ENCODE data around the gene PRC1.

PRC1 gene

GRCh38 chr15:90955624-90956273, 38.6 kb downstream of the PRC1 start:
- DNase-seq (ENCODE audit: low read depth in 2 of 2), result no peak

DNA sequence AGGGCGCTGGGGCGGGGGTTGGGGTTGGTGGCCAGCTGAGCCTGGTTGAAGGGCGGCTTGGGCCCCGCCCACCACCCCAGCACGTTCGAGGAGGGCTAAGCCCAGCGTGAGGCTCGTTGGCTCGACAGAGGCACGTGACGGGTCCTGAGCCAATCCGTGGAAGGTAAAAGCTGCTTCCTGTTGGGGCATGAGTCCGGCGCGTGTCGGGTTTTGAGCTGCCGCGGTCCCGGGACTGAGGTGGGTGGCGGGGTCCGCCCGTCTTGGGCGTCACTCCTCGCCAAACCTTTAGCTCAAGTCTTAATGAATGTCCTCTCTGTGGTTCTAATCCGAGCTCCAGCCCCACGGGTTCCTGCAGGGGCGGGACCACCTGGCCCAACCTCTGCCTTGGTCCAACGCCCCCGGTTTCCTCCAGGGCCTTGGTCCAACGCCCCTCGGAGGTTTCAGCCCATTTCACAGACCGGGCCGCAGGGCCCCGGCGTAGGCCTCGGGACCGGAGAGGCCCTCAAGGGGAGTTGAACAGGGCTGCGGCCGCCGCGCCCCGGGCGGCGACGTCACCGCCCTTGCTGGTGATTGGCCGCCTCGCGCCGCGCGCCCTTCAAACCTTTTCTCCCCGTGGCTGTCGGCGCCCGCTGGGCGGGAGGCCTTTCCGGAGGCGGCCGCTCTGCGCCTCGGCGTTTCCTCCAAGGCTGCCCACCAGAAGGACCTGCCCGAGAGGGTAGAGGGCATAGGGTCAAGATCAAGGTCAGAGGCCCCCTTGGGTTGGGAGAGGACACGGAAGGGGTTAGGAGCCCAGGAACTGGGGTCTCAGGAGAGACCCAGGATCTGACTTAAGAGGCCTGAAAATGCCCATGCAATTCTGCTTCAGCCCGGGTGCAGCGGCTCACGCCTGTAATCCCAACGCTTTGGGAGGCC, 39.4 kb downstream of the PRC1 start, which contains the start of gene RCCD1:
RCCD1 (plus strand) TSS at position 173 of the 912 bp plus-strand sequence. CDS start 1,851 bp downstream, outside the sequence.
- DNase-seq (ENCODE audit: low read depth in 2 of 2), result peak; percentile 85 to 86

DNA sequence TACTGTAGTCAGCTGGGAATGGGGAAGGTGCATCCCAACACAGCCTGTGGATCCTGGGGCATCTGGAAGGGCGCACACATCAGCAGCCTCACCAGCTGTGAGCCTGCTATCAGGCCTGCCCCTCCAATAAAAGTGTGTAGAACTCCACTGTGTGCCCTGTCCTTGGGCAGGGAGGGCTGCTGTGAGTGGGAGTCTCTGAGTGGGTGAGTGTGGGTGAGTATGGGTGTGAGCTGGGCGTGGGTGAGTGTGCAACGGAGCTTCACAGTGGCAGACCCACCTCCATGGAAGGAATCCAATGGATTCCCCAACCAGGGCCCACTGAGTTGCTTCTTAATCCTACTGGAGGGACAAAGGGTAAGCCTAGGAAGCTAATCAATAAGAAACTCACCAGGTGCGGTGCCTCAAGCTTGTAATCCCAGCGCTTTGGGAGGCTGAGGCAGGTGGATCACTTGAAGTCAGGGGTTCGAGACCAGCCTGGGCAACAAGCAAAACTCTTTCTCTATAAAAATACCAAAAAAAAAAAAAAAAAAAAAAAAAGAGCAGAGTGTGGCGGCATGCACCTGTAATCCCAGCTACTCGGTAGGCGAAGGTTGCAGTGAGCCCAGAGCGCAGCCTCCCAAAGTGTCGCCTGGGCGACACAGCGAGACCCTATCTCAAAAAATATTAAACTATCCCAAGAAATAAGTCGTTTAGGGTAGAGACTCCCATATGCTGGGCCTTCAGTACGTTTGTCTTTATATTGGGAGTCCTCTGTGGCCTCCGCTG, 40.2 kb downstream of the PRC1 start:
- DNase-seq (ENCODE audit: low read depth in 2 of 2), result no peak

DNA sequence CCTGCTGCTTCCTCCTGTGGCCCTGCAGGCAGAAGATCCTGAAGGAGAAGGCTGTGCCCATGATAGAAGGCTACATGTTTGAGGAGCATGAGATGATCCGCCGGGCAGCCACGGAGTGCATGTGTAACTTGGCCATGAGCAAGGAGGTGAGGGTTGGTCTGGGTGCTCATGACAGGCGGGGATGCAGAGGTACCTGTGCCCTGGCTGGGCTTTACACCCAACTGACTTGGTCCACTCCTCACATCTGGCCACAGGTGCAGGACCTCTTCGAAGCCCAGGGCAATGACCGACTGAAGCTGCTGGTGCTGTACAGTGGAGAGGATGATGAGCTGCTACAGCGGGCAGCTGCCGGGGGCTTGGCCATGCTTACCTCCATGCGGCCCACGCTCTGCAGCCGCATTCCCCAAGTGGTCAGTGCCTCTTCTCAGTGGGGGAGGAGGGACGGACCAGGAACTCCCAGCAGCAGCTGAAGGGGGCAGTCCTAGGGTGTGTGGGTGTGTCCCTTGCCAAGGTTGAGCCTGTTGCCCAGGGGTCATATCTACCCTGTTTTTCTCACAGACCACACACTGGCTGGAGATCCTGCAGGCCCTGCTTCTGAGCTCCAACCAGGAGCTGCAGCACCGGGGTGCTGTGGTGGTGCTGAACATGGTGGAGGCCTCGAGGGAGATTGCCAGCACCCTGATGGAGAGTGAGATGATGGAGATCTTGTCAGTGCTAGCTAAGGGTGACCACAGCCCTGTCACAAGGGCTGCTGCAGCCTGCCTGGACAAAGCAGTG, 41.2 kb downstream of the PRC1 start:
- DNase-seq (ENCODE audit: low read depth in 2 of 2), result no peak

DNA sequence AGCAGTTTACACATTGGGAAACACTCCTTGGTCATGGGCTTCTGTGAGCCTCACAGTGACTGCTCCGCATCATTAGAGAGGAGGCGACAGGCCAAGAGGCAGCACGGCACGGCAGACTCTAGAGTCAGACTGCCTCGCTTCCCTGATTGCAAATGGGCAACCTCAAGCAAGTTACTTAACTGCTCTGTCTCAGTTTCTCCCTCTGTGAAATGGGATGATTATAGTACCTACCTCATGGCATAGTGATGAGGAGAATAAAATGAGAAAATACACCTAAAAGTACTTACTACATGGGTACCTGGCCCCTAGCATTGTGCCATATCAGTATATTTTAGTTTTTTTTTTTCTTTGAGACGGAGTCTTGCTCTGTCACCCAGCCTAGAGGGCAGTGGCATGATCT, 43.7 kb downstream of the PRC1 start:
- no peak for DNase-seq (ENCODE audit: low read depth in 2 of 2)

DNA sequence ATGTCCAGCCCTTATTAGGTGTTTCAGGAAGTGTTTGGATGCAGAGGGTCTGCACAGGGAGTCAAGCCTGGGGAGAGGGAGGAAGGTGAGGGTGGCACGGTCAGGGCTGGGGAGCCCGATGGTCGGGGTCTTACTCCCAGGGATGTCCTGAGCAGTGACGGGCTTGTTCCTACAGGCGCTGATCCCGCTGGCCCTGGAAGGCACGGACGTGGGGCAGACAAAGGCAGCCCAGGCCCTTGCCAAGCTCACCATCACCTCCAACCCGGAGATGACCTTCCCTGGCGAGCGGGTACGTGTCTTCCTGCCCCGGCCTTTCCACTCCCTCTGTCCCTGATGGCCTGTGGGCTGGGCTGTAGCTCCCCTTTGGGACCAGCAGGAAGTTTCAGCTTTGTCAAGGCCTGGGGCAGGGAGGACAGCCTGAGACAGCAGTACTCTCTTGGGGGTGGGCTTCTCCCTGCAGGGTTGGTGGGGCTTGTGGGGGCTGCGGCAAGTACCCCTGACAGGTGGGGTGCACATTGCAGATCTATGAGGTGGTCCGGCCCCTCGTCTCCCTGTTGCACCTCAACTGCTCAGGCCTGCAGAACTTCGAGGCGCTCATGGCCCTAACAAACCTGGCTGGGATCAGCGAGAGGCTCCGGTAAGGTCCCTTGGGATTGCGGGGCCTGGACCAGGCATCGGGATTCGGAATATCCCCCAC, 44.2 kb downstream of the PRC1 start:
- DNase-seq (ENCODE audit: low read depth in 2 of 2), result no peak

- DNase-seq (ENCODE audit: low read depth in 2 of 2), result no peak
These were observed 45.8 kb downstream of the PRC1 start for GRCh38 chr15:90948506-90948905.

- no peak for DNase-seq (ENCODE audit: low read depth in 2 of 2)
These were observed 46.6 kb downstream of the PRC1 start for GRCh38 chr15:90947577-90948357.

DNA sequence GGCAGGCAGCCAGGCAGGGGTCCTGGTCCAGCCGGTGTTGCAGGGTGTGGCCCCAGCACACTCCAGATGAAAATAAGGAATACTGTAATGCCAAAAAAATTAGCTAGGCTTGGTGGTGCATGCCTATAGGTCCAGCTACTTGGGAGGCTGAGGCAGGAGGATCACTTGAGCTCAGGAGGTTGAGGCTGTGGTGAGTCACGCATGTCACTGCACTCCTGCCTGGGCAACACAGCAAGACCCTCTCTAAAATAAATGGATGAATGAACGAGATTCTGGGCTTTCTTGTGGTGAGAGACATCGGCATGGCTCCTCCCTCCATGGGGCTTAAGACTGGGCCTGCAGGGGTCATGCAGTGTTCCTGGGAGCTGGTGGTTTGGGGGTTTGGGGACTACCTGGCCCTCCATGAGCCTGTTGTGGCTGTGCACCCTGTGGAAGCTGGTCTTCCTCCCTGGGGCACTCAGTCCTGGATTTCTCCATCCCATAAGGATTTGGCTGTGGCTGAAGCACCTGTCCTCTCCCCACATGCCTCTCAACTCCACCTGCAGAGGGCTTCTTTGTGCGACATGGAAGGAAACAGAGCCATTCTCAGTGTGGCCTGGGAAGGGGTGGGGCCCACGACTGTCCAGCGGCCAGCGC, 47.3 kb downstream of the PRC1 start:
- no peak for DNase-seq (ENCODE audit: low read depth in 2 of 2)

GRCh38 chr15:90946538-90946937, 47.8 kb downstream of the PRC1 start:
- DNase-seq (ENCODE audit: low read depth in 2 of 2), result no peak

GRCh38 chr15:90945091-90945490, 49.2 kb downstream of the PRC1 start:
- no peak for DNase-seq (ENCODE audit: low read depth in 2 of 2)

- no peak for DNase-seq (ENCODE audit: low read depth in 2 of 2)
These were observed 51.8 kb downstream of the PRC1 start for GRCh38 chr15:90942354-90943120.

DNA sequence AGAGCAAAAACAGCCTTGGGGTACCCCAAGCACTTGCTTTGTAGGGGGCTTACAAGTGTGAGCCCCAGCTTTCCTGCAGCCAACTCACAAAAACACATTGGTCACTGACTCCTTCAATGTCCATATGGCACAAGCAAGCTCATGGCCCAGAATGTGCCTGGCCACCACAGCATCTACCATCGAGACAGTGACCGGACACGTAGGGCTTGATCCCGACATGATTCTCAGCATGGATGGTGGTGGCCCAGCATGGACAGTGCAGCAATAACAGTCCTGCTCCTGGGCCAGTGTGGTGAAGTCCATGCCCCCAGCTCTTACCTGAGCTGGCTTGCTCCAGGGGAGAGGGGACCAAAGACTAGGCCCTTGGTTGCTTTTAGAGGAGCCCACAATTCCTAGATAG, 53.3 kb downstream of the PRC1 start:
- no peak for DNase-seq (ENCODE audit: low read depth in 2 of 2)

DNA sequence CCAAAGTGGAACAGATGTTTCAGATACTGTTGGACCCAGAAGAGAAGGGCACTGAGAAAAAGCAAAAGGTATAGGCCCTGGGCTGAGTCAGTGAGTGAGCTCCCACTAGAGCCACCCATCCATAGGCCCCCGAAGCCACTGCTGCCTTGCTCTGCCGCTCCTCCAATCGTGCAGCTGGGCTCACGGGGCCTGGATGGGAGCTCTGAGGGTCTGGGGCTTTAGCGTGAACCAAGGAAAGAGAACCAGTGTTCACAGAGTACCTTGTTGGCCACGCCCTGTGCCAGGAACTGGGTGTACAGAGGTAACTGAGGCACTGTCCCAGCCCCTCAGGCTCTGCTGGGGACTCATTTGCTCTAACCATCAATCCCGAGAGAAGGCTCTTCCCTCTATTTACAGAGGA, 54.6 kb downstream of the PRC1 start:
- DNase-seq (ENCODE audit: low read depth in 2 of 2), result no peak

DNA sequence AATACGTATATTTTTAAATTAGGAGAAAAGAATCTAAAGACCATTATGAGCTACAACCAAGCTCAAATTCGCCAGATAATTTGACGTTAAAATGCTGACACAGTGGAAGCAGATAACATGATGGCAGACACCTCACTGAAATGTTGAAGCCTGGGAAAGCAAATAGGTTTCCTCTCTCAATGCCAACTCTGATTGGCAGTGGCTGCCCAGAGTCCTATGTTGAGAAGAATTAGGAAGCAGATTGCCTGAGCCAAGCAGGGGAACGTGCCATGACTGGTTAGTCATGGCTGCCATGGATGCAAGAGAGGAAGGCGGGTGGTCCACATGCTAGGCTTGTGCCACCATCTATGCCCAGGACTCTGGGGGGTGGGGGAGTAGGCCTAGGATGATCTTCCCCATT, 56.1 kb downstream of the PRC1 start:
- DNase-seq (ENCODE audit: low read depth in 2 of 2), result no peak

DNA sequence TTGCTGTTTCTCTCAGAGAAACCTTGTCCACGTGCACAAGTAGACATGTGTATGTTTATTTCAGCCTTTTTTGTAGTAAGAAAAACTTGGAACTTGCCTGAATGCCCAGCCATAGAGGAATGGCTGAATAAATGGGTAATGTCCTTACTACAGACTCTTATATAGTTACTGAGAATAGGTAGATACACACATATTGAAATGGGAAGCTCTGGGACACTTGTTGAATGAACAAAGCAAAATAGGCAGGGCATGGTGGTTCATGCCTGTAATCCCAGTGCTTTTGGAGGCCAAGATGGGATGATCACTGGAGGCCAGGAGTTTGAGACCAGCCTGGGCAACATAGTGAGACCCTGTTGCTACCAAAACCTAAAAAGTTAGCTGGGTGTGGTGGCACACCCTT, 57.5 kb downstream of the PRC1 start:
- DNase-seq (ENCODE audit: low read depth in 2 of 2), result no peak

- peak; percentile 90 to 94 for DNase-seq (ENCODE audit: low read depth in 2 of 2)
These were observed 59.2 kb downstream of the PRC1 start, which contains the start of gene UNC45A for GRCh38 chr15:90934949-90935751. Gene UNC45A (plus strand): TSS chr15:90935285. CDS start chr15:90935325, 40 bp downstream.

Measured in stimulated activated CD8-positive, alpha-beta memory T cell treated with anti-CD3 and anti-CD28 coated beads, Interleukin-7, amount 100 ng/mL, for 4 hours (primary cell).